Measurements from ENCODE around the gene SIAH2.

DNA sequence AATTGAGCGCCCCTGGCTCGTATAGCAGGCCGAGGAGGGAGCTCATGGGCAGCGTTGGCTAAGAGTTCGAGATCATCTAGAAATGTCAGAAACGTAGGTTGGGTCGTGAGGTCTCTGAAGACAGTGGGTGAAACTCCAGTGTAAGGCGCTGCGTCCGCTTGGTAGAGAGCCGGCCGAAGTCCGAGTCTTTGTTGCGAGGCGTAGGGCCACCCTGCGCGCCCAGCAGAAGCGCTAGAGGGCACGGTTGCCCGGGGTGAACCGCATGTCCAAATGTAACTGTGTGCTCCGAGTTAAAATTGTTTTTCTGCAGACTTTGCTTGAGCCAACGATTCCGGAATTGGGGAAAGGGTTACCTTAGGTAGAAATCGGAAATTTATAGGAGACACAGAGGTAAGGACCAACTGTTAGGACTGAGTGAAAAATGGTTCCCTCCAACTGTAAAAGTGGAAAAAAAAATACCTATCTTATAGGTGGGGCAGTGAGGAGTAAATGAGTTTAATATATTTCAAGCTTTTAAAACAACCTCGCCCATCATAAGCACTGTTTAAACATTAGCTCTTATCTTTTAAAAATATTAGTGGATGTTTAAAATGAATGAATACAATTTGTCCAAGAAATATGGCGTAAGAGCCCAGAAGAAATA, 993 bp upstream of the SIAH2 start:
- peak in 4 of 6 experiments; percentile 30 to 60 (median 44) for TF ChIP-seq CTCF (IDR thresholded peaks at IDR 0.05)
- TF ChIP-seq POLR2A (IDR thresholded peaks at IDR 0.05): no peak

All from thyroid gland (tissue), 4 donors.